Measurements from ENCODE around the gene SNPH. TPM values are rescaled to one million over a fixed set of nuclear protein-coding genes. Genes with fewer than 3 reads are reported as not detected.

Gene SNPH
- total and polyA plus RNA-seq, 2 of the 4 experiments (the other 2 are of a cell fraction), result 3.1 to 4.5 TPM

DNA sequence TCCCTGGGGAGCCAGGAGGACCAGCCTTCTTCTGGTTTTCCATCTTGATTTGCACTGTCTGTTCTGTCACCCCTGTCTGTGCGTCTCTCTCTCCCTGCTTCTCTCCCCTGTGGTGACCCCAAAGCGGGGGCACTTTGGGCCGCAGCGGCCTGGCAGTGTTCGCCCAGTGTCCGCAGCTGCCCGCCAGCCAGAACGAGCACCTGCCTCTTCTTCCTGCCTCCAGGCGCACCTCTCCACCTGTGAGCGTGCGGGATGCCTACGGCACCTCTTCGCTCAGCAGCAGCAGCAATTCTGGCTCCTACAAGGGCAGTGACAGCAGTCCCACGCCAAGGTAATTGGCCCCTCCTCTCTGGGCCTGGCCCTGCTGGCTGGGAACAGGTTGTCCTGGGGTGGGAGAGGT is 30.8 kb downstream of the SNPH start:
- Histone ChIP-seq H3K14ac (replicated peaks; ENCODE audit: low read depth, low read length) (no peak overlapping the region), H2BK15ac (ENCODE audit: low read depth, low read length) (no peak overlapping the region), H4K20me1 (ENCODE audit: insufficient read depth, low read length) (peaks cover 14% of the 10 kb centered on the region; the same call in 1 of the 2 replicates), H3K27ac (ENCODE audit: insufficient read depth, low read length) (no peak overlapping the region), H2AK5ac (ENCODE audit: low read depth, low read length) (no peak overlapping the region), H3K36me3 (ENCODE audit: control insufficient read depth, insufficient read depth, low read length) (peaks cover 1% of the 10 kb centered on the region; the same call in 1 of the 2 replicates), H3K9me3 (ENCODE audit: control insufficient read depth, insufficient read depth, low read length) (no peaks in the 10 kb centered on the region), H3K9ac (ENCODE audit: low read depth, low read length) (no peak overlapping the region), H3K56ac (ENCODE audit: extremely low read depth, insufficient read depth, low read length) (no peak overlapping the region), H2BK20ac (ENCODE audit: low read depth, low read length) (no peak overlapping the region), H3K4me3 (ENCODE audit: insufficient read depth, low read depth, low read length) (no peak overlapping the region), H3K18ac (ENCODE audit: low read depth, low read length) (no peak overlapping the region), H3K4me1 (ENCODE audit: control insufficient read depth, insufficient read depth, low read length) (peaks cover 8% of the 10 kb centered on the region), H3K9me1 (ENCODE audit: insufficient read depth, low read length) (peaks cover 43% of the 10 kb centered on the region), H2BK120ac (ENCODE audit: low read depth, low read length) (no peak overlapping the region), H4K5ac (ENCODE audit: low read depth, low read length) (no peak overlapping the region), H3K79me1 (ENCODE audit: low read depth in 1 of 2, low read length in 2 of 2) (peaks cover 5 to 21% of the 10 kb centered on the region in 2 experiments; a peak in 3 of 4 replicates), H3K27me3 (ENCODE audit: control insufficient read depth, insufficient read depth, low read length) (no peaks in the 10 kb centered on the region), H3K4me2 (ENCODE audit: low read depth, low read length) (no peak overlapping the region), H2AK9ac (replicated peaks; ENCODE audit: low read depth, low read length, poor library complexity) (no peak overlapping the region), H2BK5ac (ENCODE audit: low read depth, low read length, poor library complexity, severe bottlenecking) (no peak overlapping the region), H4K91ac (ENCODE audit: insufficient read depth, low read depth, low read length) (no peak overlapping the region), H2AFZ (replicated peaks; ENCODE audit: low read length, poor library complexity) (no peak overlapping the region), H3K23ac (ENCODE audit: low read depth, low read length) (no peak overlapping the region), H3K4ac (ENCODE audit: low read depth, low read length) (no peak overlapping the region), H4K8ac (ENCODE audit: low read depth in 2 of 2, low read length in 2 of 2) (no peak overlapping the region)
- no peak for DNase-seq
- 91% methylated on average over 12 of the region's 14 CpGs; no CpG with 5 or more reads in 1 of the 2 experiments for WGBS, 2 experiments (ENCODE audit: extremely low coverage in 2 of 2, insufficient read length in 1 of 2)
- TF ChIP-seq FOS (IDR thresholded peaks at IDR 0.05; ENCODE audit: low read depth, low read length), result no peak
- TF ChIP-seq MAFK (IDR thresholded peaks at IDR 0.05; ENCODE audit: low read depth, low read length), result no peak
- no peak for TF ChIP-seq USF2 (IDR thresholded peaks at IDR 0.05; ENCODE audit: low read depth, low read length)
- TF ChIP-seq RAD21 (IDR thresholded peaks at IDR 0.05; ENCODE audit: low read length), result no peak
- TF ChIP-seq MAZ (IDR thresholded peaks at IDR 0.05; ENCODE audit: borderline replicate concordance, low read depth, low read length), result no peak
- no peak for TF ChIP-seq RCOR1 (IDR thresholded peaks at IDR 0.05; ENCODE audit: insufficient replicate concordance, low read length)
- TF ChIP-seq BHLHE40 (IDR thresholded peaks at IDR 0.05; ENCODE audit: low read depth, low read length), result no peak
- no peak for TF ChIP-seq POLR2A (IDR thresholded peaks at IDR 0.05; ENCODE audit: low read depth, low read length)
- no peak for TF ChIP-seq CHD1 (IDR thresholded peaks at IDR 0.05; ENCODE audit: low read depth, low read length)
- TF ChIP-seq RFX5 (IDR thresholded peaks at IDR 0.05; ENCODE audit: low read depth, low read length), result no peak
- TF ChIP-seq NFE2L2 (IDR thresholded peaks at IDR 0.05; ENCODE audit: low read depth, low read length), result no peak
- TF ChIP-seq, protein P1, sequence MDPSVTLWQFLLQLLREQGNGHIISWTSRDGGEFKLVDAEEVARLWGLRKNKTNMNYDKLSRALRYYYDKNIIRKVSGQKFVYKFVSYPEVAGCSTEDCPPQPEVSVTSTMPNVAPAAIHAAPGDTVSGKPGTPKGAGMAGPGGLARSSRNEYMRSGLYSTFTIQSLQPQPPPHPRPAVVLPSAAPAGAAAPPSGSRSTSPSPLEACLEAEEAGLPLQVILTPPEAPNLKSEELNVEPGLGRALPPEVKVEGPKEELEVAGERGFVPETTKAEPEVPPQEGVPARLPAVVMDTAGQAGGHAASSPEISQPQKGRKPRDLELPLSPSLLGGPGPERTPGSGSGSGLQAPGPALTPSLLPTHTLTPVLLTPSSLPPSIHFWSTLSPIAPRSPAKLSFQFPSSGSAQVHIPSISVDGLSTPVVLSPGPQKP (IDR thresholded peaks at IDR 0.05; ENCODE audit: borderline replicate concordance, low read depth, low read length), result no peak
- TF ChIP-seq CTCF (conservative IDR thresholded peaks at IDR 0.05; ENCODE audit: low read depth, low read length), result no peak
- no peak for TF ChIP-seq SMC3 (IDR thresholded peaks at IDR 0.05; ENCODE audit: low read depth, low read length)
- no peak for TF ChIP-seq CEBPB (IDR thresholded peaks at IDR 0.05; ENCODE audit: low read depth, low read length)
- no peak for TF ChIP-seq MXI1 (IDR thresholded peaks at IDR 0.05; ENCODE audit: borderline replicate concordance, low read depth, low read length)
- no TSS peak for BruUV-seq (replicated peaks)
- ChIA-PET POLR2A (ENCODE audit: unreplicated experiment) (interaction anchor here (0.7 kb wide), 1 partner anchor 31 kb away, joined by 3 read pairs; no protein-coding TSS in a partner anchor), CTCF (no interaction called here)
- dilution Hi-C loops (cut with HindIII; ENCODE audit: low sequenced_read_pairs, unreplicated experiment), result no loop called here
- no peak for ATAC-seq (ENCODE audit: low read depth)
- intact Hi-C loops (cut with micrococcal nuclease), result no loop called here
- in situ Hi-C loops (cut with MboI; ENCODE audit: low sequenced_read_pairs), result no loop called here

All from IMR-90 (cell line).